ENCODE measurements around the gene MCM7. TPM values are rescaled to one million over a fixed set of nuclear protein-coding genes. Genes with fewer than 3 reads are reported as not detected.
A peak's percentile ranks its signal among the peaks of the same experiment; 100 is the strongest.

MCM7 gene
- total RNA-seq (16.7 and 24.4 TPM in 2 replicates), polyA plus RNA-seq (34.3 and 110 TPM in 2 replicates), polyA minus RNA-seq (ENCODE audit: low replicate concordance) (53.4 and 271 TPM in 2 replicates)
- 35.8 and 138 TPM in 2 replicates for polyA plus RNA-seq (2012)

GRCh38 chr7:100101016-100101862 is at the start of gene MCM7, which contains the start of gene AP4M1:
Gene MCM7, minus strand, starts transcription at chr7:100101397. Its CDS starts 103 bp downstream, at chr7:100101294.
Gene AP4M1, plus strand, starts transcription at chr7:100101643. Its CDS starts 72 bp downstream, at chr7:100101715.
- no peaks in the 10 kb centered on the region for H3K27me3 ChIP-seq (ENCODE audit: control insufficient read depth, insufficient read depth, low read length)
- TF ChIP-seq EZH2 (IDR thresholded peaks at IDR 0.05; ENCODE audit: low read length, missing control alignments) = no peak
- no peak for TF ChIP-seq CTCF (conservative IDR thresholded peaks at IDR 0.05 in 1 of 2, IDR thresholded peaks at IDR 0.05 in 1 of 2; ENCODE audit: low read depth in 1 of 2, low read length in 2 of 2)
- H3K36me3 ChIP-seq (ENCODE audit: control insufficient read depth, insufficient read depth, low read length) = peaks cover 22% of the 10 kb centered on the region
- peak within 1 kb of the TSS; percentile 77 for H3K9ac ChIP-seq (ENCODE audit: insufficient read depth, low read length)
- no peaks in the 10 kb centered on the region for H3K9me3 ChIP-seq (ENCODE audit: control insufficient read depth, insufficient read depth, low read depth, low read length)
- H3K4me1 ChIP-seq (ENCODE audit: control insufficient read depth, extremely low read depth, insufficient read depth, low read length) = peaks cover 7% of the 10 kb centered on the region
- H3K79me2 ChIP-seq (ENCODE audit: control insufficient read depth, insufficient read depth, low read length) = peaks cover 30% of the 10 kb centered on the region
- H3K27ac ChIP-seq (ENCODE audit: insufficient read depth, low read length) = peak within 1 kb of the TSS; percentile 87
- peak within 1 kb of the TSS; percentile 58 for H2AFZ ChIP-seq (ENCODE audit: low read length)
- no peaks in the 10 kb centered on the region for H4K20me1 ChIP-seq (ENCODE audit: control insufficient read depth, extremely low read depth, insufficient read depth, low read length)
- H3K4me2 ChIP-seq (ENCODE audit: extremely low read depth, insufficient read depth, low read length) = peak within 1 kb of the TSS; percentile 89
- peak within 1 kb of the TSS; percentile 77 to 90 (median 84) for H3K4me3 ChIP-seq (replicated peaks in 1 of 4; ENCODE audit: control extremely low read depth in 1 of 4, insufficient read depth in 1 of 4, low read depth in 3 of 4, low read length in 4 of 4)
- peak; percentile 99 for DNase-seq (ENCODE audit: low read depth in 2 of 2)

- H3K9me3 ChIP-seq (ENCODE audit: control insufficient read depth, insufficient read depth, low read depth, low read length) = no peaks in the 10 kb centered on the region
- no peaks in the 10 kb centered on the region for H3K4me1 ChIP-seq (ENCODE audit: control insufficient read depth, extremely low read depth, insufficient read depth, low read length)
- H3K4me3 ChIP-seq (replicated peaks in 1 of 4; ENCODE audit: control extremely low read depth in 1 of 4, insufficient read depth in 1 of 4, low read depth in 3 of 4, low read length in 4 of 4) = peak within 1 kb of the TSS; percentile 84 to 97 (median 92)
- peak within 1 kb of the TSS; percentile 93 for H2AFZ ChIP-seq (ENCODE audit: low read length)
- peak within 1 kb of the TSS; percentile 98 for H3K4me2 ChIP-seq (ENCODE audit: extremely low read depth, insufficient read depth, low read length)
- peak; percentile 99 for DNase-seq (ENCODE audit: low read depth in 2 of 2)
- H3K79me2 ChIP-seq (ENCODE audit: control insufficient read depth, insufficient read depth, low read length) = peaks cover 8% of the 10 kb centered on the region
- H4K20me1 ChIP-seq (ENCODE audit: control insufficient read depth, extremely low read depth, insufficient read depth, low read length) = no peaks in the 10 kb centered on the region
- peak within 1 kb of the TSS; percentile 79 for H3K9ac ChIP-seq (ENCODE audit: insufficient read depth, low read length)
- no peaks in the 10 kb centered on the region for H3K27me3 ChIP-seq (ENCODE audit: control insufficient read depth, insufficient read depth, low read length)
- peak within 1 kb of the TSS; percentile 85 for H3K27ac ChIP-seq (ENCODE audit: insufficient read depth, low read length)
- H3K36me3 ChIP-seq (ENCODE audit: control insufficient read depth, insufficient read depth, low read length) = no peaks in the 10 kb centered on the region
- TF ChIP-seq EZH2 (IDR thresholded peaks at IDR 0.05; ENCODE audit: low read length, missing control alignments) (no peak), CTCF (conservative IDR thresholded peaks at IDR 0.05 in 1 of 2, IDR thresholded peaks at IDR 0.05 in 1 of 2; ENCODE audit: low read depth in 1 of 2, low read length in 2 of 2) (no peak)
Observed at GRCh38 chr7:100148559-100149328, 47.5 kb upstream of the MCM7 start, which contains the start of gene LAMTOR4. Gene LAMTOR4, plus strand, starts transcription at chr7:100148918. Its CDS starts 55 bp downstream, at chr7:100148973.

GRCh38 chr7:100148225-100148558 is 47.0 kb upstream of the MCM7 start:
- Histone ChIP-seq H3K9ac (ENCODE audit: insufficient read depth, low read length) (no peak overlapping the region), H3K9me3 (ENCODE audit: control insufficient read depth, insufficient read depth, low read depth, low read length) (no peaks in the 10 kb centered on the region), H3K36me3 (ENCODE audit: control insufficient read depth, insufficient read depth, low read length) (no peaks in the 10 kb centered on the region), H3K4me3 (replicated peaks in 1 of 4; ENCODE audit: control extremely low read depth in 1 of 4, insufficient read depth in 1 of 4, low read depth in 3 of 4, low read length in 4 of 4) (peak overlapping the region; percentile 35 to 93 (median 68)), H3K27ac (ENCODE audit: insufficient read depth, low read length) (peak overlapping the region; percentile 57), H3K27me3 (ENCODE audit: control insufficient read depth, insufficient read depth, low read length) (no peaks in the 10 kb centered on the region), H3K4me2 (ENCODE audit: extremely low read depth, insufficient read depth, low read length) (peak overlapping the region; percentile 98), H2AFZ (ENCODE audit: low read length) (peak overlapping the region; percentile 92), H3K79me2 (ENCODE audit: control insufficient read depth, insufficient read depth, low read length) (peaks cover 8% of the 10 kb centered on the region), H3K4me1 (ENCODE audit: control insufficient read depth, extremely low read depth, insufficient read depth, low read length) (no peaks in the 10 kb centered on the region), H4K20me1 (ENCODE audit: control insufficient read depth, extremely low read depth, insufficient read depth, low read length) (no peaks in the 10 kb centered on the region)
- TF ChIP-seq CTCF (conservative IDR thresholded peaks at IDR 0.05 in 1 of 2, IDR thresholded peaks at IDR 0.05 in 1 of 2; ENCODE audit: low read depth in 1 of 2, low read length in 2 of 2) (no peak), EZH2 (IDR thresholded peaks at IDR 0.05; ENCODE audit: low read length, missing control alignments) (no peak)
- DNase-seq (ENCODE audit: low read depth in 2 of 2) = no peak

All from fibroblast of lung (primary cell).